HuH-7 (cell line): Measurements from ENCODE around the gene OSBP.
"Not testable (repeated sequence)": the region's sequence is repeated elsewhere in the genome, so short reads cannot be mapped to it uniquely, and the experiment has no call there.

ENCODE experiments used
- DNase-seq: peaks from one replicate; pipeline ENCODE4 v3.0.0; 2011; ENCODE audit warnings: low spot score

The OSBP gene

DNA sequence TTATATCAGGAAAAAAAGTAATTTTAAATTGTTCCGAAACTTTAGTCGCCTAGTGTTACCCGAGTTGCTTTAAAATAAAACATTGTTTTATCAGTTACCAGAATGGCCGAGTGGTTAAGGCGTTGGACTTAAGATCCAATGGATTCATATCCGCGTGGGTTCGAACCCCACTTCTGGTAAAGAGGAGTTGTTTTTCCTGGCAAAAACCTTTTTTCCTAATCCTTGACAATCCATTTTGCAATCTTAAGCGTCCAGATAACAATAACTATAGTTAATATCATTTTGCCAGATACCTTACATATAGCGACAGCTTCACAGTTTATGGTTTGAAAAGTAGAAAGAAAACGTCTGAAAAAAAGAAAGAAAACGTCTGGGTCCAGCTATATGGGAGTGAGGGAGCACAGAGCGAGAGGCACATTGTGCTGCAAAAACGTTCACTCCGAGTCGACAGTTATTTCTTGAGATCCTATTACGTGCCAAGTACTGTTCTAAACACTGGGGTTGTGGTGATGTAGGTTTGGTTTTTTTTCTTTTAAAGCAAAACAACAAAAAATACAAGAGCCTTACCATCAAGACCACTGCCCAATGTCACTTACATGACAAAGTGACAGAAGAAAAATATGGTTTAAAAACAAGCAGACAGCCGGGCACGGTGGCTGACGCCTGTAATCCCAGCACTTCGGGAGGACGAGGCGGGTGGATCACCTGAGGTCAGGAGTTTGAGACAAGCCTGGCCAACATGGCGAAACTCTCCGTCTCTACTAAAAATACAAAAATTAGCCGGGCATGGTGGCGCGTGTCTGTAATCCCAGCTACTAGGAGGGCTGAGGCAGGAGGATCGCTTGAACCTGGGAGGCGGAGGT, 63.7 kb downstream of the OSBP start:
- no peak for DNase-seq

DNA sequence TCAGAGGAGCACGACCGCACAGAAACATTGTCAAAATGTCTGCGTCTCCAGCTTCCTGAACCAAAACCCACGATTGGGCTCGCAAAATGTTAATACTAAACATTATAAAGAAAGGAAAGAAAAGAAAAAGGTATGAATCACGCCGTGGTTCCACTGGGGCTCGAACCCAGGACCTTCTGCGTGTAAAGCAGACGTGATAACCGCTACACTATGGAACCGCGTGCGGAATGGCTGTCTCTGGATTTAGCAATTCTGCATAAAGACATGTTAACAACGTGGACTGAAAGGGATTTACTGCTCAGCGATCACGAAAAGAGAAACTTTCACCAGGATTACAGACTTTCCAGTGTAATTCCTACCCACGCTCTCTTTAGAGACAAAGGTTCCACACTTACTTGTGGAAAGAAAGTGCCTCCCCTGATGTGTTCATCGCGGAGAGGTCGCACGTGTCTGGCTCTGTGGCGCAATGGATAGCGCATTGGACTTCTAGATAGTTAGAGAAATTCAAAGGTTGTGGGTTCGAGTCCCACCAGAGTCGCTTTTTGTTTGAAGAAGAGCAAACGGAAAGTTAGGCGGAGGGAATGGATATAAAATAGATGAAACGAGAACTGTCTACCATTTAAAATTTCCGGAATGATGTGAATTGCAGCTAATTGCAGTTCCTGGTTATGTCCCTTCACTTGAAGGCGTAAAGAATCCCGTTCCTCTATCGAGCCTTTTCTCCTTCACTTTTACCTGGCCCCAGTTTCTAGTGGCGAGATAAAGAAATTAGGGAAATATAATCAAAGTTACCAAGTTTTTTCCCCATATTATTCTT, 64.5 kb downstream of the OSBP start:
- no peak for DNase-seq

DNA sequence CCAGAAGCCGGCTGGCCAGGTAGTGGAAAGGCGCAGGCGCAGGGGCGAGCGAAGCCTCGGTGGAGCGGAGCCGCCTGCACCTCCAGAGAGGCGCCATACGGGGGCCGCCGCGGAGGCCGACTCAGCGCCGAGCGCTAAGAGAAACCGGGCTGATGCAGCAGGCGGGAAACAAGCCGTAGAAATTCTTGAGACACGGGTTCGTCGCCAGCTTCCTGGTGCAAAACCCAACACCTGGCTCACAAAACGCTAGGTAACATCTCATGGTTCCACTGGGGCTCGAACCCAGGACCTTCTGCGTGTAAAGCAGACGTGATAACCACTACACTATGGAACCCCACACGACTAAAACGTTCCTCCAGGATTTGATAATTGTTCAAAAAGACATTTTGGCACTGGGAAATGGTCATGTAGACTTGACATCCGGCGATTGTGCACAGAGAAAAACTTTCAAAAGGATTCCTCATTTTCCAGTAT, 65.2 kb downstream of the OSBP start:
- DNase-seq, result peak; percentile 94

DNA sequence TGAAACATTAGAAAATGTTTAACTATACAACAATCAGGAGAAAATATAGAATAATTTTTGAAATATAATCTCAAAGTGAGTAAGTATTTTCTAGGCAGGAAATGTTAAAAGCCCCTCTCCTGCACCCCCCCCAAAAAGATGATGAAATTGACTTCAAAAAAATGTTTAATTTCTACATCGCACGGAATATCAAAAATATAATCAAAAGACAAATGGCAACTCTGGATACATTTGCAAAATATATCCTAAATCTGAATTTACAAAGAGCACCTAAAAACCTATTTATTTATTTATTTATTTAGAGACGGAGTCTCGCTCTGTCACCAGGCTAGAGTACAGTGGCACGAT, 67.3 kb downstream of the OSBP start:
- no peak for DNase-seq

DNA sequence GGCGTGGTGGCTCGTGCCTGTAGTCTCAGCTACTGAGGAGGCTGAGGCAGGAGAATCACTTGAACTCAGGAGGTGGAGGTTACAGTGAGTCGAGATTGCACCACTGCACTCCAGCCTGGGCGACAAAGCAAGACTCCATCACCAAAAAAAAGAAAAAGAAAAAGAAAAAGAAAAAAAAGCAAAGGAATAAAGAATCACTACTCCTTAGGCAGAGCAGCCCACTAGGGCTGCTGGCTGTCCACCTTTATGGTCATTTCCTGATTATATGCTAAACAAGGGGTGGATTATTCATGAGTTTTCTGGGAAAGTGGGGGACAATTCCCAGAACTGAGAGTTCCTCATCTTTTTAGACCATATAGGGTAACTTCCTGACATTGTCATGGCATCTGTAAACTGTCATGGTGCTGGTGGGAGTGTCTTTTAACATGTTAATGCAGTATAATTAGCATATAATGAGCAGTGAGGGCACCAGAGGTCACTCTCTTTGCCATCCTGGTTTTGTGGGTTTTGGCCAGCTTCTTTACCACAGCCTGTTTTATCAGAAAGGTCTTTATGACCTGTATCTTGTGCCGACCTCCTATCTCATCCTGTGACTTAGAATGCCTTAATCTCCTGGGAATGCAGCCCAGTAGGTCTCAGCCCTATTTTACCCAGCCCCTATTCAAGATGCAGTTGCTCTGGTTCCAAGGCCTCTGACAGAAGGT, 67.8 kb downstream of the OSBP start:
- not testable (repeated sequence) for DNase-seq

DNA sequence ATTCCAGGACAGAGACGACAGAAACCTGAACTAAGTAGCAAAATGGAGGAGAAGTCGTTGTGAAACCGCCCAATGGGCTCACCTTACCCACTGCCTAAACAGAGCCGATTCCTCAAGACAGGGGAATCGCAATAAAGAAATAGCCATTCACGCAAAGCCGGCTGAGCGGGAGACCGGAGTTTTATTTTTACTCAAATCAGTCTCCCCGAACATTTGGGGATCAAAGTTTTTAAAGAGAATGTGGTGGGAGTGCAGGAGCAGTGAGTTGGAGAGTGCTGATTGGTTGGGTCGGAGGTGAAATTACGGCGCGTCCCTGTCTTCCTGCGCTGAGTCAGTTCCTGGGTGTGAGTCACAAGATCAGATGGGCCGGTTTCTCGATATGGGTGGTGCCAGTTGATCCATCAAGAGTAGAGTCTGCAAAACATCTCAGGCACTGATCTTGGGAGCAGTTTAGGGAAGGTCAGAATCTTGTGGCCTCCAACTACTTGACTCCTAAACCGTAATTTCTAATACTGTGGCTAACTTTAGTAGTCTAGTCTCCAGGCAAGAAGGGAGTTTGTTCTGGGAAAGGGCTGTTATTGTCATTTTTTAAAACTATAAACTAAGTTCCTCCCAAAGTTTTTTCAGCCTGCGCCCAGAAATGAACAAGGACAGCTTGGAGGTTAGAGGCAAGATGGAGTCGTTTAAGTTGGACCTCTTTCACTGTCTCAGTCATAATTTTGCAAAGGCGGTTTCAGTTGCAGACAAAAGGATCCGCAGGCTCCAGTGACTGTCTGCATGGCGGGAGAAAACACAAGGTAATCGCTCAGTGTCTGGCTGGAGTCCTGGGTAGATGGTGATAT, 70.2 kb downstream of the OSBP start:
- no peak for DNase-seq

DNA sequence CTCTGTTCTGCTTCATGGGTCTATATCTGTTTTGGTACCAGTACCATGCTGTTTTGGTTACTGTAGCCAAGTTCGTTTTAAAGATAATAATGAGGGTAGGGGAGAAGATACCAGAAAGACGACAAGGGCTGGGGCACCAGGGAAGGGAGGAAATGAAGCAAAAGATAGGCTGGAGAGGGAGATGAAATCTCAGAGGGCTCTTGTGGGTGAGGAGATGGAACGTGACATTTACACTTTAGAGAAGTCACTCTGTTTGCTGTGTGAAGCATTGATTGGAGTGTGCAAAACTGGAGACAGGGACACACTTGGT, 70.8 kb downstream of the OSBP start:
- DNase-seq, result no peak

DNA sequence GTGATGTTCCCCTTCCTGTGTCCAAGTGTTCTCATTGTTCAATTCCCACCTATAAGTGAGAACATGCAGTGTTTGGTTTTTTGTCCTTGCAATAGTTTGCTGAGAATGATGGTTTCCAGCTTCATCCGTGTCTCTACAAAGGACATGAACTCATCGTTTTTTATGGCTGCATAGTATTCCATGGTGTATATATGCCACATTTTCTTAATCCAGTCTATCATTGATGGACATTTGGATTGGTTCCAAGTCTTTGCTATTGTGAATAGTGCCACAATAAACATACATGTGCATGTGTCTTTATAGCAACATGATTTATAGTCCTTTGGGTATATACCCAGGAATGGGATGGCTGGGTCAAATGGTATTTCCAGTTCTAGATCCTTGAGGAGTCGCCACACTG, 71.9 kb downstream of the OSBP start:
- not testable (repeated sequence) for DNase-seq

DNA sequence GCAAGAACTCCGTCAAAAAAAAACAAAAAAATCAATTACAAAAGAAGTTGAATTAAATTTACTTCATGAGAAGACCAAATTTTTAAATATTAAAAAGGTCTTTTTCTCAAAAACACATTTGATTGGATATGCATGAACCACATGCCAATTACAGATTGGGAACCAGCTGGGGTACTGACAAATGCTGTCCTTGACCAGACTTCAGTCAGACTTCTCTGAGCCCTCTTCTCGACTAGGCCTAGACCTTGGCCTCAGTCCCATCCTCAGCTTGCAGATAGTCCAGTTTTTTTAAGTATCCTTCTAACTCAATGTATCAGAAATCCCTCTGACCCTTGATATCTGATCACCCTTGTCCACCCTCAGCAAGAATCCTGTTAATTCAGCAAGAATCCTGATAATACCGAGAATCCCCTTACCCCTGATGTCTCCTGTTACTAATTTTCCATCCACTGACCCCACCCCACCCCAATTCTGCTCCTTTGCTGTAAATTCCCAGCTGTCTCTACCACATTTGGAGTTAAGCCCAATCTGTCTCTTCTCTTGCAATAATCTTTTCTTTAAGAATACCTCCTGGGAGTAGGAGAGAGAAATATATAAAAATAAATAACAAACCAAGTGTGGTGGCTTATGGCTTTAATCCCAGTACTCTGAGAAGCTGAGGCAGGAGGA, 73.3 kb downstream of the OSBP start:
- no peak for DNase-seq

DNA sequence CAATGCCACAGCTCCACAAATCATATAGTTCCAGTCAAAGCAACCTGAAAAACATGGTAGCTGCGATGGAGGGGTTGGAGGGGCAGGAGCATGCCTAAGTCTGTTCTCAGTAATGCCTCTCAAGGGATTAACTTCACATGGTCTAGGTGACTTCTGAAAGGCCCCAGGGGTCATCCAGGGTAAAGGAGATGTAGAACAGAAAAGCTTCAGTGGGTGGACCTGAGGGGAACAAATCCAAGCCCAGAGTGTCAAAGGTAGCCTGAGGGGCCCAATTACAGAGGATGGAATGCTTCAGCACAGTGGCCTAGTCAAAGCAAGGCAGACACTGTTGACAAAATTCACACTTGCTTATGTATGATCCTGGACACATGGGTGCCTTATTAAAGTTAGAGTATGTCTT, 80.9 kb downstream of the OSBP start:
- no peak for DNase-seq

DNA sequence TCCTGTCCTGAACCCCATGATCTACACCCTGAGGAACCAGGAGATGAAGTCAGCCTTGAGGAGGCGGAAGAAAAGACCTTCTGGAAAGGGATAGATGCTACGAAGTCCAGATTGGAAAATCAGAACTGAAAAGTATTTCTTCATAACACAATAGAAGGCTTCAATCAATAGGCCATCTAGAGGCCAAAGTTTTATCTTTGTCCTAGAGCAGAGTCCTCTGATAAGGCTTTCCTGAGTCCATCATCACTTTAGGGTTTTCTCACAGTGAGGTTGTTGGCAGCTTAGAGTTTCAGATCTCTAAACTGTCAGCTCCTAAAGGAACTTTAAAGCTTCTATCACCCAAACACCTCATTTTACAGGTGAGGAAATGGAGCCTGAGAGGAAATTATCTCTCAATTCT, 83.0 kb downstream of the OSBP start:
- no peak for DNase-seq

DNA sequence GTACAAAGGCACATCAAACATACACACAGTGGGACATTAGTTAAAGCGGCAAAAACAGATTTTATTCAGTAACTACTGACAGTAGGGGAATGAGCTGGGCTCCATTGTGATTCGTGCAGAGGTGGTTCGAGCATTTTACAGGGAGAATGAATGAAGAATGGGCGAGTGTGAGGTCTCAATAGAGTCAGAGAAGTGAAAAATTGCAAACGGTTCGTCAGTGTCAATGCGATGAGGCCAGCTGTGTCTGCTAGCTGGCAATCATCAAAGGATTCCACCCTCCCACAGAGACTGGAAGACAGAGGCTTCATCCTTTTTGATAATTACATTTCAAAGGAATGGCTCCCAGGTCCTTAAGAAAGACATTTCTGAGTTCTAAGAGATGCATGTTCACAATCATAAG, 86.9 kb downstream of the OSBP start:
- no peak for DNase-seq
